Thyroid gland (tissue), 4 donors: ENCODE results near the gene TXK. TPM values are rescaled to one million over a fixed set of nuclear protein-coding genes. Genes with fewer than 3 reads are reported as not detected.

Source experiments
- DNase-seq, 2 donors: peaks; one replicate each; pipeline ENCODE4 v3.0.0-alpha.2; 2019
- H3K27ac ChIP-seq, 3 donors: fragments of 200-600 bp; sonication (generic); 1 replicate in 2 of 3; 2 replicates in 1 of 3; pipeline ENCODE4 v1.5.1; 2016 to 2019; ENCODE audit warnings: mild to moderate bottlenecking in 1 of 3, moderate library complexity in 1 of 3
- H3K27me3 ChIP-seq: fragments of 200-600 bp; sonication (generic); one replicate; pipeline ENCODE4 v1.5.1; 2019
- H3K36me3 ChIP-seq, 2 donors: fragments of 200-600 bp; sonication (generic); one replicate each; pipeline ENCODE4 v1.5.1; 2016 to 2019
- H3K4me1 ChIP-seq, 2 donors: fragments of 200-600 bp; sonication (generic); one replicate each; pipeline ENCODE4 v1.5.1; 2017 to 2019
- H3K4me3 ChIP-seq, 3 donors: fragments of 200-600 bp; sonication (generic); replicated peaks in 1 of 3; 1 replicate in 2 of 3; 2 replicates in 1 of 3; pipeline ENCODE4 v1.5.1; 2016; ENCODE audit warnings: mild to moderate bottlenecking in 1 of 3
- H3K9me3 ChIP-seq: fragments of 200-600 bp; sonication (generic); one replicate; pipeline ENCODE4 v1.5.1; 2017
- POLR2A ChIP-seq, 2 donors: fragments of 450-650 bp; IDR thresholded peaks; one replicate each; pipeline ENCODE4 v1.6.1; 2017; ENCODE audit warnings: antibody characterized with exemption in 2 of 2, mild to moderate bottlenecking in 2 of 2, moderate library complexity in 1 of 2
- WGBS, 2 donors: methylation state at CpG; one replicate each; pipeline ENCODE4 v1.1.5; 2017; 5-methylcytosine and 5-hydroxymethylcytosine counted together
- intact Hi-C: fragments of 100-400 bp; cut with DNase I; formaldehyde crosslinking; loops from one replicate; pipeline ENCODE4 v1.15.1; 2023
- total RNA-seq, 4 donors: library from RNA; depleted of rRNA; stranded (reverse); fragments of >200 nt; gene quantifications; one replicate each; pipeline ENCODE4 v1.2.3, GENCODE V29; 2016
- TF ChIP-seq, protein P1 (sequence below), 6 experiments: fragments of 200-600 bp in 3 of 6; fragments of 450-650 bp in 3 of 6; sonication (generic) in 3 of 6; IDR thresholded peaks; one replicate each; pipeline ENCODE4 v1.5.1; 2016 to 2019; ENCODE audit warnings: antibody characterized with exemption in 6 of 6, mild to moderate bottlenecking in 2 of 6, inconsistent platforms in 1 of 6, moderate library complexity in 1 of 6

TXK gene
- total RNA-seq, 4 donors from 2014 or later: 1.8 to 3.6 (median 1.9) TPM

DNA sequence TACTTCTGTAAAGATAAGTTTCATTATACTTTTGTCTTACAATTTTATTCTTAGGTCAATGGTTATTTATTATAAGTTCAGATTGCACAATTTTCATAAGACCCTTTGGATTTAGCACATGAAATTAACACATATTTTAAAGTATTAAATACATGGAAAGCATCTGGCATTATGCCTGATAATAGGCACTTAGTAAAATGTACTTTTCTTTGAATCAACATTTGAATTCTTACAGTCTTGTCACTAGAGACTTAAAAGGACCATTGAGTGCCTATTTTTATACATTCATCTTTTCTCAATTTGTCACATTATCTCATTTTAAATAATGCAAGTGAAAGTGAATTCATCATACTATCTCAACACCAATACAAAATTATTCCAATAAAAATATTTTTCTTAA lies 94.5 kb downstream of the TXK start:
- H3K27me3 ChIP-seq: no peaks in the 10 kb centered on the region
- intact Hi-C loops: no loop called here
- no peaks in the 10 kb centered on the region for H3K36me3 ChIP-seq
- TF ChIP-seq POLR2A (IDR thresholded peaks at IDR 0.05): no peak
- TF ChIP-seq, protein P1, sequence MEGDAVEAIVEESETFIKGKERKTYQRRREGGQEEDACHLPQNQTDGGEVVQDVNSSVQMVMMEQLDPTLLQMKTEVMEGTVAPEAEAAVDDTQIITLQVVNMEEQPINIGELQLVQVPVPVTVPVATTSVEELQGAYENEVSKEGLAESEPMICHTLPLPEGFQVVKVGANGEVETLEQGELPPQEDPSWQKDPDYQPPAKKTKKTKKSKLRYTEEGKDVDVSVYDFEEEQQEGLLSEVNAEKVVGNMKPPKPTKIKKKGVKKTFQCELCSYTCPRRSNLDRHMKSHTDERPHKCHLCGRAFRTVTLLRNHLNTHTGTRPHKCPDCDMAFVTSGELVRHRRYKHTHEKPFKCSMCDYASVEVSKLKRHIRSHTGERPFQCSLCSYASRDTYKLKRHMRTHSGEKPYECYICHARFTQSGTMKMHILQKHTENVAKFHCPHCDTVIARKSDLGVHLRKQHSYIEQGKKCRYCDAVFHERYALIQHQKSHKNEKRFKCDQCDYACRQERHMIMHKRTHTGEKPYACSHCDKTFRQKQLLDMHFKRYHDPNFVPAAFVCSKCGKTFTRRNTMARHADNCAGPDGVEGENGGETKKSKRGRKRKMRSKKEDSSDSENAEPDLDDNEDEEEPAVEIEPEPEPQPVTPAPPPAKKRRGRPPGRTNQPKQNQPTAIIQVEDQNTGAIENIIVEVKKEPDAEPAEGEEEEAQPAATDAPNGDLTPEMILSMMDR (IDR thresholded peaks at IDR 0.05): no peak
- no peak for DNase-seq
- no peaks in the 10 kb centered on the region for H3K4me1 ChIP-seq
- H3K9me3 ChIP-seq: no peaks in the 10 kb centered on the region
- no peak overlapping the region for H3K27ac ChIP-seq
- H3K4me3 ChIP-seq: no peak overlapping the region

DNA sequence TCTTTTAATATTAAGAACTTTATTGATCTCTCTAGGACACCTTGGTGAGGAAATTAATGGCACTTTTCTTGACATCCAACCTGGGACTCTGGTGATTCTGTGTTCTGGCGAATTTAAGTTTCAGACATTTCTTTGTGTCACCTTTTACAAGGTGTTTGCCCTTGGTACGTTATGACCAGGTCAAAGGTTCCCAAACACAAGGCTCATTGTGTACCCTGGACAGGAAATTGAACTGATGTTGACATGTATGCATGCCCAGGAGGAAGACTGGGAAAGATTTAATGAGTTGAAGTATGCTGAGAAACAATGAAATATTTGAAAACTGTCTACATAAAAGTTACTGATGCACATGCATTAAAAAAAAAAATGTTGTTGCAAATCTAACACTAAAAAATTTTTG lies 95.4 kb downstream of the TXK start:
- Histone ChIP-seq H3K36me3 (no peaks in the 10 kb centered on the region), H3K27me3 (no peaks in the 10 kb centered on the region), H3K27ac (no peak overlapping the region), H3K4me1 (no peaks in the 10 kb centered on the region), H3K9me3 (no peaks in the 10 kb centered on the region), H3K4me3 (no peak overlapping the region)
- intact Hi-C loops: no loop called here
- no peak for DNase-seq
- 34 to 42% methylated on average over 2 of the region's 2 CpGs for WGBS, 2 donors
- no peak for TF ChIP-seq POLR2A (IDR thresholded peaks at IDR 0.05)
- TF ChIP-seq, protein P1 (IDR thresholded peaks at IDR 0.05): no peak

DNA sequence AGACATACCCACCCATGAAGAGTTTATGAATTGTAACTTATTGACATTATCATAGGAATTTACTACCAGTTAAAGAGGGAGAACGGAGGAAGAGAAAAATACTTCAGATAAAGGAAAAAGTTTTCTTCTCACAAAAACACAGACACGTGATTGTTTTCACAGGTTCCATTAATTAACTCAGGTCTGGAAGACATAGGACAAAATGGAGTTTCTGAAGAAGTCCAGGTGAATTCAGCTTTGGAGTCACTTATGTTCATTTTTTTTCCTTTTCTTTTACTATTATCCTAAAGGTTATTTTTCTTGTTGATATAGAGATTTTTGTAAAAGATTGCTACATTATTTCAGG lies 97.0 kb downstream of the TXK start:
- no peaks in the 10 kb centered on the region for H3K27me3 ChIP-seq
- no peak for DNase-seq
- TF ChIP-seq POLR2A (IDR thresholded peaks at IDR 0.05): no peak
- TF ChIP-seq, protein P1 (IDR thresholded peaks at IDR 0.05): no peak
- 74 to 82% methylated on average over 2 of the region's 2 CpGs for WGBS, 2 donors
- H3K36me3 ChIP-seq: no peaks in the 10 kb centered on the region
- intact Hi-C loops: no loop called here
- no peak overlapping the region for H3K27ac ChIP-seq
- H3K4me3 ChIP-seq: no peak overlapping the region
- no peaks in the 10 kb centered on the region for H3K9me3 ChIP-seq
- peaks cover 0 to 4% of the 10 kb centered on the region in 2 donors for H3K4me1 ChIP-seq

DNA sequence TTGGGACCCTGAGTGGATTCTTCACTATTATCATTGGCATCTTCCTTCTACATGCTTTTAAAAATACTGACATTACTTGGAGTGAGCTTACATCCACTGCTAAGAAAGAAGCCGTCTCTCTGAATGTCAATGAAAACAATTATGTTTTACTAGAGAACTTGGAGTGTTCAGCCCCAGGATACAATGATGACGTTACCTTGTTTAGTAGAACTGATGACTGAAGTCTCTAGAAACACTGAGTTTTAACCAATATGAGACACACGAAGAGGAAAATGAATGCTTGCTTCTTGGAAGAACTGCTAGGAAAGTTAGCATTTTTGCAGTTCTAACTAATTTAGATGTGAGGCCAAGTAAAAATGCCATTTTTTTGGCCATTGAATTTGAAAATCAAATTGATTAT lies 98.1 kb downstream of the TXK start:
- 47 to 58% methylated on average over 3 of the region's 3 CpGs for WGBS, 2 donors
- Histone ChIP-seq H3K4me1 (peaks cover 0 to 4% of the 10 kb centered on the region in 2 donors), H3K4me3 (no peak overlapping the region), H3K9me3 (no peaks in the 10 kb centered on the region), H3K27me3 (no peaks in the 10 kb centered on the region), H3K27ac (no peak overlapping the region), H3K36me3 (no peaks in the 10 kb centered on the region)
- intact Hi-C loops: no loop called here
- DNase-seq: no peak
- no peak for TF ChIP-seq POLR2A (IDR thresholded peaks at IDR 0.05)

DNA sequence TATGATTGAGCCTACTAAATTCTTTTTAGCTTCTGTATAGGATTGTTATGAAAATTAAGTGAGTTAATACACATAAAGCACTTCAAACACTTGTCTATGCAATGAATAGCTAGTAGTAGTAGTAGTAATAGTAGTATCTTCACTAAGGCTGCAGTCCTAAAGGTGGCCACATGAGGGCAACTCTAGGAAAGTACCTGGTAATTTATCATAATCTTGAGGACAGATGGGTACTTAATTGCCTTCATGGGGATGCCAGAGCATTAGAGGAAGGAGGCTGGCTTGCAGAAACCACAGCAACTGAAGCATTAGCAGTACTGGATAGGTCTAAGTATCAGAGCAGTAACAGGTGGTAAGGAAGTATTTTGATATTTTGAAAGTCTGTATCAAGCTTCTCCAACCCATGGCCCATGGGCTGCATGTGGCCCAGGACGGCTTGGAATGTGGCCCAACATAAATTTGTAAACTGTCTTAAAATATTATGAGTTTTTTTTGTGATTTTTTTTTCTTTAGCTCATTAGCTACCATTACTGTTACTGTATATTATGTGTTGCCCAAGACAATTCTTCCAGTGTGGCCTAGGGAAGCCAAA lies 100.1 kb downstream of the TXK start:
- H3K27me3 ChIP-seq: no peaks in the 10 kb centered on the region
- intact Hi-C loops: no loop called here
- peaks cover 0 to 4% of the 10 kb centered on the region in 2 donors for H3K4me1 ChIP-seq
- peak; percentile 32 to 42 for DNase-seq
- no peak overlapping the region for H3K4me3 ChIP-seq
- no peaks in the 10 kb centered on the region for H3K9me3 ChIP-seq
- 85 to 93% methylated on average over 1 of the region's 1 CpG for WGBS, 2 donors
- no peaks in the 10 kb centered on the region for H3K36me3 ChIP-seq
- H3K27ac ChIP-seq: no peak overlapping the region
- TF ChIP-seq, protein P1 (IDR thresholded peaks at IDR 0.05): peak in 3 of 6 experiments; percentile 46 to 48 (median 47)
- no peak for TF ChIP-seq POLR2A (IDR thresholded peaks at IDR 0.05)

DNA sequence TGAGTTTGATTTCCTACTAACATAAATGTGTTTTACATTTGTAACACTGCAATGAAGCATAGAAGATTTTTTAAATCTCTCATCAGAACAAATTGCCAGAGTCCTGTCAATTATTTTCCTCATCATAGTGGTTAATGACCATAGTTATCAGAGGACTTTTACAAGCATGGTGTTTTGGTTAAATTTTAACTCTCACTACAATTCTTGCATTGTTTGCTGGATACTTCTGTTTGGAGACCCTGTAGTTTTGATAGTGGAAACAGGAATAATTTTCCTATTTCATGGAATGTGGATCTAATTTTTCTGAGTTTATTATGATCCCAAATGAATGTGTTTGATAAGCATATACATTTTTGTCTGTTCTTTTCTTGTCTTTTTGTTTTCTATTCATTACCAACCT lies 100.6 kb downstream of the TXK start:
- Histone ChIP-seq H3K27ac (no peak overlapping the region), H3K4me3 (no peak overlapping the region), H3K36me3 (no peaks in the 10 kb centered on the region), H3K4me1 (peaks cover 0 to 4% of the 10 kb centered on the region in 2 donors), H3K9me3 (no peaks in the 10 kb centered on the region), H3K27me3 (no peaks in the 10 kb centered on the region)
- no peak for TF ChIP-seq POLR2A (IDR thresholded peaks at IDR 0.05)
- TF ChIP-seq, protein P1 (IDR thresholded peaks at IDR 0.05): no peak
- intact Hi-C loops: no loop called here
- no peak for DNase-seq
